Smooth muscle cell (in vitro differentiated cells): ENCODE measurements around the gene IRX4. TPM values are rescaled to one million over a fixed set of nuclear protein-coding genes. Genes with fewer than 3 reads are reported as not detected.

Experiments
- DNase-seq: peaks from one replicate; lab custom pipeline; 2025; ENCODE audit not compliant: unreplicated experiment; lab: John Stamatoyannopoulos, UW
- H2AFZ ChIP-seq: fragments of 200-600 bp; sonication (generic); 2 replicates; pipeline ENCODE4 v1.6.0; 2016; ENCODE audit warnings: antibody characterized with exemption, low read depth, mild to moderate bottlenecking
- H3F3A ChIP-seq: fragments of 200-600 bp; sonication (generic); 2 replicates; pipeline ENCODE4 v1.6.0; 2017; ENCODE audit warnings: antibody characterized with exemption, low read depth
- H3K27ac ChIP-seq: fragments of 200-600 bp; sonication (generic); 2 replicates; pipeline ENCODE4 v1.5.1; 2016; ENCODE audit warnings: low read depth, mild to moderate bottlenecking
- H3K27me3 ChIP-seq: fragments of 200-600 bp; sonication (generic); 2 replicates; pipeline ENCODE4 v1.6.1; 2016; ENCODE audit warnings: low read depth, mild to moderate bottlenecking
- H3K36me3 ChIP-seq: fragments of 200-600 bp; sonication (generic); 2 replicates; pipeline ENCODE4 v1.5.1; 2016; ENCODE audit warnings: low read depth
- H3K4me1 ChIP-seq: fragments of 200-600 bp; sonication (generic); 2 replicates; pipeline ENCODE4 v1.5.1; 2016; ENCODE audit warnings: low read depth
- H3K4me2 ChIP-seq: fragments of 200-600 bp; sonication (generic); 2 replicates; pipeline ENCODE4 v1.6.0; 2016; ENCODE audit warnings: mild to moderate bottlenecking
- H3K4me3 ChIP-seq: fragments of 200-600 bp; sonication (generic); 2 replicates; pipeline ENCODE4 v1.5.1; 2016; ENCODE audit warnings: mild to moderate bottlenecking
- H3K79me2 ChIP-seq: fragments of 200-600 bp; sonication (generic); 2 replicates; pipeline ENCODE4 v1.6.0; 2016; ENCODE audit warnings: low read depth, mild to moderate bottlenecking
- H3K9ac ChIP-seq: fragments of 200-600 bp; sonication (generic); 2 replicates; pipeline ENCODE4 v1.6.0; 2016; ENCODE audit warnings: low read depth
- H3K9me3 ChIP-seq: fragments of 200-600 bp; sonication (generic); replicated peaks from 2 replicates; pipeline ENCODE4 v1.5.1; 2016; ENCODE audit warnings: low read depth
- H4K20me1 ChIP-seq: fragments of 200-600 bp; sonication (generic); 2 replicates; pipeline ENCODE4 v1.6.0; 2016; ENCODE audit warnings: low read depth
- WGBS: methylation state at CpG from one replicate; pipeline ENCODE4 v1.1.7; 2016; ENCODE audit warnings: low lambda C conversion rate; 5-methylcytosine and 5-hydroxymethylcytosine counted together
- polyA plus RNA-seq: library from polyadenylated mRNA; unstranded; fragments of >200 nt; fragmentation: Nextera tagmentation; extraction: Ambion mirVana; gene quantifications from 2 replicates; pipeline ENCODE4 v1.2.1, GENCODE V29; 2016
- total RNA-seq: library from RNA; depleted of rRNA; stranded (reverse); fragments of >200 nt; gene quantifications from 2 replicates; pipeline ENCODE4 v1.2.3, GENCODE V29; 2014
- TF ChIP-seq, protein P1 (sequence below): fragments of 200-600 bp; sonication (generic); IDR thresholded peaks from 2 replicates; pipeline ENCODE4 v1.5.1; 2017; ENCODE audit warnings: borderline replicate concordance, mild to moderate bottlenecking, antibody characterized with exemption; ENCODE audit not compliant: insufficient read depth, poor library complexity, severe bottlenecking

The IRX4 gene
- total and polyA plus RNA-seq, 2 experiments from 2014 or later: 0.18 to 0.40 TPM

DNA sequence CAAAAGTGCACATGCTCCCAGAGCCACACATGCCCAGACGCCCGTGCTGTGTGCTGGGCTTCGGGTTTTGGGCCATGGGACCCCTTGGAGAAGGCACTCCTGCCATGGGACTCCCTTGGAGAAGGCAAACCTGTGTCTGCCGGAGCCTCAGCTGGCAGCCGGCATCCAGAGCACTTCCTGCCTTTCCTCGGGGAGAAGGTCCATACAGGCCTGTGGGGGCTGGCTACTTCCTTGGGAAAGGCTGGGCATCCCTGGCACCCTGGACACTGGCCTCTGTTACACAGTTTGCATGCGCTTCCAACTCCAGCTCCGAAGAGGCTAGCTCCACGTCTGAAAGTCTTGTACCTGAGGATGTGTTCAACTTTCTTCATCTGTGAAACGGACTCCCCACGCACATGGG lies 14.7 kb upstream of the IRX4 start:
- H3K27me3 ChIP-seq: peaks cover 48% of the 10 kb centered on the region
- H3K9me3 ChIP-seq: no peaks in the 10 kb centered on the region
- no peak for DNase-seq
- no peaks in the 10 kb centered on the region for H3K4me1 ChIP-seq
- no peaks in the 10 kb centered on the region for H3K79me2 ChIP-seq
- no peaks in the 10 kb centered on the region for H4K20me1 ChIP-seq
- H3K36me3 ChIP-seq: no peaks in the 10 kb centered on the region
- no peak overlapping the region for H3K9ac ChIP-seq
- H2AFZ ChIP-seq: no peak overlapping the region
- H3K4me2 ChIP-seq: no peak overlapping the region
- no peak overlapping the region for H3K4me3 ChIP-seq
- WGBS: 88% methylated on average over 11 of the region's 11 CpGs
- no peaks in the 10 kb centered on the region for H3F3A ChIP-seq
- TF ChIP-seq, protein P1, sequence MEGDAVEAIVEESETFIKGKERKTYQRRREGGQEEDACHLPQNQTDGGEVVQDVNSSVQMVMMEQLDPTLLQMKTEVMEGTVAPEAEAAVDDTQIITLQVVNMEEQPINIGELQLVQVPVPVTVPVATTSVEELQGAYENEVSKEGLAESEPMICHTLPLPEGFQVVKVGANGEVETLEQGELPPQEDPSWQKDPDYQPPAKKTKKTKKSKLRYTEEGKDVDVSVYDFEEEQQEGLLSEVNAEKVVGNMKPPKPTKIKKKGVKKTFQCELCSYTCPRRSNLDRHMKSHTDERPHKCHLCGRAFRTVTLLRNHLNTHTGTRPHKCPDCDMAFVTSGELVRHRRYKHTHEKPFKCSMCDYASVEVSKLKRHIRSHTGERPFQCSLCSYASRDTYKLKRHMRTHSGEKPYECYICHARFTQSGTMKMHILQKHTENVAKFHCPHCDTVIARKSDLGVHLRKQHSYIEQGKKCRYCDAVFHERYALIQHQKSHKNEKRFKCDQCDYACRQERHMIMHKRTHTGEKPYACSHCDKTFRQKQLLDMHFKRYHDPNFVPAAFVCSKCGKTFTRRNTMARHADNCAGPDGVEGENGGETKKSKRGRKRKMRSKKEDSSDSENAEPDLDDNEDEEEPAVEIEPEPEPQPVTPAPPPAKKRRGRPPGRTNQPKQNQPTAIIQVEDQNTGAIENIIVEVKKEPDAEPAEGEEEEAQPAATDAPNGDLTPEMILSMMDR: no peak
- no peak overlapping the region for H3K27ac ChIP-seq

DNA sequence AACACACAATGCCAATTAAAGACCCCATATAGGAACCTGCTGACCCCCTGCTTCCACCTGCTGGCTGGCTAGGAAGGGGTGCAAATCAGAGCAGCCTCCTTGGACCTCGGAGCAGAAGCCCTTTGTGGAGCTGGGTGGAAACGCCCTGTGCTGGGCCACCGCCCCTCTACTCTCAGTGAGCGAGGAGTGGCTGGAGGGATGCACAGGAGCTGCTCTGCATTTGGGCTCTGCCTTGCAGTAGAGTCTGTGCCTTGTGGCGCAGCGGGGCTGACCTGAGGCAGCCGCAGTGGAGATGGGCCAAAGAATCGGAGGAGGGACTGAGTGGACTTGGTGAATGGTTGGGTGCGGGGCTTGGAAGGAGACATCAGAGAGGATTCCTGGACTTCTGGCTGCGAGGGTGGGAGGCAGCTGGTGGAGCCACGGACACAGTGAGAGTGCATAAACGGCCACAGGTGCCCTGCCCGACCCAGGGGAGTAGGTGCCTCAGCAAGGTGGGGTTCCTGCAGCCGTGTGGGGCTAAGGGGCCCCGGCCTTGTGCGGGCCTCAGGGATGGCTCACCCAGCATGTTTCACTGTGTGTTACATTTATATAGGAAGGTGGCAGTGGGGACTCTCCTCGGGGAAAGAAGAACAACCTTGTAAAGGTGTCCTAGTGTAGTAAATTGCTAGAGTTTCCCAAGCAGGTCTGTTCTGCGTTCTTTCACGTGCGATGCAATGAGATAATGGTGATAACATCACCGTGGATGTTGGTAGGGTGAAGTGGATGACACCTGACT lies 14.1 kb upstream of the IRX4 start:
- Histone ChIP-seq H3K4me2 (no peak overlapping the region), H3F3A (no peaks in the 10 kb centered on the region), H3K27ac (no peak overlapping the region), H4K20me1 (no peaks in the 10 kb centered on the region), H3K27me3 (peaks cover 54% of the 10 kb centered on the region), H3K36me3 (no peaks in the 10 kb centered on the region), H3K79me2 (no peaks in the 10 kb centered on the region), H2AFZ (no peak overlapping the region), H3K9me3 (no peaks in the 10 kb centered on the region), H3K4me1 (no peaks in the 10 kb centered on the region), H3K9ac (no peak overlapping the region), H3K4me3 (no peak overlapping the region)
- TF ChIP-seq, protein P1: no peak
- DNase-seq: no peak
- 78% methylated on average over 21 of the region's 21 CpGs for WGBS

DNA sequence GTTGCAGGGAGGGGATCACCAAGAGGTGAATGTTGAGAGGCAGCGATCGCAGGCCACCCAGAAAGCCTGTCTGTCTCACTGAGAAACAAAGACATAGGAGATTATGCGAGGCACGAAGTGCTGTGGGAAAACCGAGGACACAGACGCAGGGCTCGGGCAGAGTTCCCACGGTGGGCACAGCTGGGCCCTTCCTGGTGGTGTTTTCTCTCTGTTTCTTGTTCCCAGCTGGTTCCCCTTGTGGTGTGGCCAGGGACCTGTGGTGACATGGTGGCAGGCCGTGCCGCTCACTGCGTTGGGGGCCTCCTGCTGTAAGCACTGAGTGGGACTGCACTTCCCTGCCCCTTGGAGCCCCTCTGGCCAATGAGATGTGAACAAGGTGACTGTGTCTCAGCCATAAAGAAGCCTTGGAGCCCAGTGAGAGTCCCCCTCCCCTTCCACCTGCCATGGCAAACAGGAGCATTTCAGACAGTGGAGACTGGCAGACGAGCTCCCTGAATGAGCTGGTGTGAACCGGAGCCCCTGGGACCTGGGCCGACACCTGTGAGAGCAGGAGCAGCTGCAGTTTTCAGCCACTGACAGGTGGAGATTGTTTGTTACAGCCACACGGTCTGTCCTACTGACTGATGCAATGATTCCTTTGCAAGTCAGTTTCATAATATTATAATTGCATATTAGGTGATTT lies 13.2 kb upstream of the IRX4 start:
- no peaks in the 10 kb centered on the region for H4K20me1 ChIP-seq
- no peaks in the 10 kb centered on the region for H3F3A ChIP-seq
- H3K4me3 ChIP-seq: no peak overlapping the region
- H3K4me1 ChIP-seq: no peaks in the 10 kb centered on the region
- H3K9me3 ChIP-seq: no peaks in the 10 kb centered on the region
- TF ChIP-seq, protein P1: no peak
- no peak overlapping the region for H3K27ac ChIP-seq
- no peak overlapping the region for H2AFZ ChIP-seq
- H3K27me3 ChIP-seq: peaks cover 63% of the 10 kb centered on the region
- no peaks in the 10 kb centered on the region for H3K79me2 ChIP-seq
- no peaks in the 10 kb centered on the region for H3K36me3 ChIP-seq
- 89% methylated on average over 15 of the region's 15 CpGs for WGBS
- no peak for DNase-seq
- H3K4me2 ChIP-seq: no peak overlapping the region
- H3K9ac ChIP-seq: no peak overlapping the region
